NCI-H2196 treated with DMSO at 0.1 percent for 48 hours (cell line): ENCODE data around the gene PLEKHA6.

Source experiments
- DNase-seq: peaks from one replicate; lab custom pipeline; 2025; ENCODE audit not compliant: unreplicated experiment; lab: John Stamatoyannopoulos, UW

The PLEKHA6 gene

DNA sequence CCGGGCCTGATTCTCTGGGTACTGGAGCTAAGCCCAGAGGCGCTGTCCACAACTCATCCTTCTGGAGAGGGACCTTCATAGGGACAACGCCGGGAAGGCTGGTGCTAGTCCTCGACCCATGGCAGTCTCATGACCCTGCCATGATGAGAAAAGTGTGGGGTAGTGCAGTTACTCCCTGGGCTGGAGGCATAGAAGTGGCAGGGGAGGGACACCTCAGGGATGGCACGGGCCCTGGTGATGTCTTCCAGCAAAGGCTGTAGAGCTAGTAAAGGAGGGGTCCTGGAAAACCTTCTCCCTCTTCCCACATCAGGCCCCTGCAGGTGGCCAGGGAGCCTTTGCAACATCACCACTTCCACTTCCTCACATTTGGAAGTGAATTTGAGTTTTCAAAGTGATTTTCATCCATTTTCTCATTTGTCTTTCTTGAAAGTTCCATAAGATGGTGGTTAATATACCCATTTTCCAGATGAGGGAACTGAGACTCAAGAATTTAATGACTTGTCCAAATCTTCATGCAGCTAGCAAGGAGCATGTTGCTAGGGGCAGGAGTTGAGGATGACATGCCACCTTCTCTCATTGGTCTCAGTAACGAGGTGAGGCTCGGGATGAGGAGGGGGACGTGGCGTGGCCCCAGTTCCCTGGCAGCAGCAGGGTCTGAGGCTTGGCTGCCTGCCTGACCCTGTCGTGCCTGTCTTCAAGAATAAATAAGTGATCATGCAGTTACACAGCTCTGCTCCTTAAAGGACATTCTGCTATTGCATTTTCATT, 142.7 kb downstream of the PLEKHA6 start:
- no peak for DNase-seq

GRCh38 chr1:204216236-204216635, 143.5 kb downstream of the PLEKHA6 start:
- no peak for DNase-seq

- no peak for DNase-seq
Observed at GRCh38 chr1:204213668-204214662, 145.8 kb downstream of the PLEKHA6 start, which contains the start of gene GOLT1A. GOLT1A (minus strand) TSS chr1:204213988; CDS start chr1:204213906, 82 bp downstream.

- no peak for DNase-seq
Observed at GRCh38 chr1:204212715-204213114, 147.0 kb downstream of the PLEKHA6 start.

- DNase-seq = no peak
Observed at GRCh38 chr1:204211046-204211445, 148.7 kb downstream of the PLEKHA6 start.

DNA sequence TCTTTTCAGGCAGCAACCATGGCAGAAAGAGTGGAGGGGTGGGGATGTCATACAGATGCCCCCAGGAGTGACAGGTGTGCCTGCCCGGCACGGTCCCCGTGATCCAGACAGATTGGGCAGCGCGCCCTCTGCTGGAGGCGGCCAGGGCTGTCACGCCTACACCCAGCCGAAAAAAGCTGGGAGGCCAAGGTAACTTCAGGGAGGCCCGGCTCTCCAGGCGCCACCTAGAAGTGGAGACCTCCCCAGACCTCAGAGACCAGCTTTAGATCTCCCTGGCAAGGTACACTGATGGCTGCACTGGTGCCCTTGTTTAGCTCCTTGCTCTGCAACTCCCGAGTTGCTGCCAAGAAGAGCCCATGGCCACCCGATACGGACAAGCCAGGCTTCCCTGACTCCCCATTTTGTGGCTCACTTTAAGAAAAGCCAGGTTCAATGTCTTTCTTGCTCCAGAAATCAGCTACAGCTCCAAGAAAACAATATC, 152.6 kb downstream of the PLEKHA6 start:
- DNase-seq = peak; percentile 13

DNA sequence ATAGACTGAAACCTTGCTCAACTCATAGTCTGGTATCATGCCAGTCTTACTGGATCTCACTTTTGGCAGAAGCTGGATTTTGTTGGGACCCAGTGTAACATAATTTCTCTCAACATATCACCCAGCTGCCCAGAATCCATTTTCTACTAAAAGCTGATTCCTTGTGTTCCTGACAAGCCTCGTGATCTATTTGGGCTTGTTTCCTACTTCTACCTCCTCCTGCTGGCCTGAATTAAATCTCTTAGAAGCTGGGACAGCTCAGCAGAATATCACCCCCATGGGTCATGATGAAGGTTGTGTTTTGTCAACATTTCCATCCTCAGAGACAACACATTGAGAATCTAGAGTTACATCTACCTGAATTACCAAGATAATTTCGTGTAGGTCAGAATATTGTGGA, 153.6 kb downstream of the PLEKHA6 start:
- DNase-seq = no peak

GRCh38 chr1:204205486-204205885, 154.2 kb downstream of the PLEKHA6 start:
- DNase-seq = no peak

DNA sequence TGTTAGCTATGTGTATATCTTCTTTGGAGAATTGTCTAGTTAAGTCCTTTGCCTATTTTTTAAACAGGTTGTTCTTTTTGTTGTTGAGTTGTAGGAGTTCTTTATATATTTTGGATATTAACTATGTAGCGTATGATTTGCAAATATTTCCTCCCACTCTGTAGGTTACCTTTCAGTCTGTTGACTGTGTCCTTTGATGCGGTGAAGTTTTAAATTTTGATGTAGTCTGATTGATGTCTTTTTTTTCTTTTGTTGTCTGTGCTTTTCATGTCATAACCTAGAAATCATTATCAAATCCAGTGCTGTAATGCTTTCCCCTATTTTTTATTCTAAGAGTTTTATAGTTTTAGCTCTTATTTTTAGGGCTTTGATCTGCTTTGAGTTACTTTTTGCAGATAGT, 154.8 kb downstream of the PLEKHA6 start:
- no peak for DNase-seq

- no peak for DNase-seq
Observed at GRCh38 chr1:204203206-204203767, 156.4 kb downstream of the PLEKHA6 start.

DNA sequence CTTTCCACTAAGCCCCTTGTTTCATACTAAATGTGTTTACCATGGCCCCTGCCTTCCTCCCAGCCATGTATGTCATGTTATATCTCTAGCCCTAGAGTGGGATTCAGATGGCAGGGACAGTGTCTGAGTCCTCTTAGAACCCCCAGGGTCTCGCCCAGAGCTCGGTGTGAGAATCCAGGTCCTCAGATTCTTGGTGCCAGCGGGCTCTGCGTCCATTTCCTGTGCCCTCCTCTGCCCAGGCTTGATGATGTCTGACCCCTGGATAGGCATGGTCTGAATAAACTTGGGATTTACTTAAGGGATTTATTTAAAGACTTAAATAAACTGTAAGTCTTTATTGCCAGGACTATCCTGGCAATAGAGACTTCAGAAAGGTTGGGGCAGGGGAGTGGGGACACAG, 157.2 kb downstream of the PLEKHA6 start:
- no peak for DNase-seq

DNA sequence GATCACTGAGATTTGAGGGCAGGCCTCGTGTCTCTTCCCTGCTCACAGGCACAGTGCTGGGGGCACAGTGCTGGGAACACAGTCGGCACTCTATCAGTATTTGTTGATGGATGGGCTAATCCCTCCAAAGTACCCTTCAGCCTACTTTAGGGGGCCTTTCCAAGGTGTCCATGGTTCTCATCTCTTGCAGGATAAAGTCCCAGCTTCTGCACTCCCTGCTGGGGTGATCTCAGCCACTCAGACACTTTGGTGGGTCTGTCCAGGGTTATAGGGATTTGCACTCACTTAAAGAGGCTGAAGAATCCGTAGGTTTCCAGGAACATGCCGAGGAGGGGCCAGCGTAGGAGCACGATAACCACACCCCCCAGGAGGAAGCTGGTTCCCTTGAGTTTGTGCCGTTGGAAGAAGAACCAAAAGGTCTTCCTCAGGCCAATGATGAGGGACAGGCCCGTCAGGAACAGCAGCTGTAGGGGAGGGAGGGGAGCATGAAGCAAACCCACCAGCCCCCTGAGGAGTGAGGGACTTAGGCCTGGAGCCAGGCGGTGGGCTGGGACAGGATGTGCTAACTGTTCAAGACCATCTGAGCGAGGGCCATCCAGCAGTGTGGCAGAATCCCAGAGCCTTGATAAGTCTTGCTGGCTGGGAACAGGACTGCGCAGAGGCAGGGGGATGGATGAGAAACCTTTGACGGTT, 158.2 kb downstream of the PLEKHA6 start:
- no peak for DNase-seq

GRCh38 chr1:204199579-204199978, 160.2 kb downstream of the PLEKHA6 start:
- DNase-seq = no peak

DNA sequence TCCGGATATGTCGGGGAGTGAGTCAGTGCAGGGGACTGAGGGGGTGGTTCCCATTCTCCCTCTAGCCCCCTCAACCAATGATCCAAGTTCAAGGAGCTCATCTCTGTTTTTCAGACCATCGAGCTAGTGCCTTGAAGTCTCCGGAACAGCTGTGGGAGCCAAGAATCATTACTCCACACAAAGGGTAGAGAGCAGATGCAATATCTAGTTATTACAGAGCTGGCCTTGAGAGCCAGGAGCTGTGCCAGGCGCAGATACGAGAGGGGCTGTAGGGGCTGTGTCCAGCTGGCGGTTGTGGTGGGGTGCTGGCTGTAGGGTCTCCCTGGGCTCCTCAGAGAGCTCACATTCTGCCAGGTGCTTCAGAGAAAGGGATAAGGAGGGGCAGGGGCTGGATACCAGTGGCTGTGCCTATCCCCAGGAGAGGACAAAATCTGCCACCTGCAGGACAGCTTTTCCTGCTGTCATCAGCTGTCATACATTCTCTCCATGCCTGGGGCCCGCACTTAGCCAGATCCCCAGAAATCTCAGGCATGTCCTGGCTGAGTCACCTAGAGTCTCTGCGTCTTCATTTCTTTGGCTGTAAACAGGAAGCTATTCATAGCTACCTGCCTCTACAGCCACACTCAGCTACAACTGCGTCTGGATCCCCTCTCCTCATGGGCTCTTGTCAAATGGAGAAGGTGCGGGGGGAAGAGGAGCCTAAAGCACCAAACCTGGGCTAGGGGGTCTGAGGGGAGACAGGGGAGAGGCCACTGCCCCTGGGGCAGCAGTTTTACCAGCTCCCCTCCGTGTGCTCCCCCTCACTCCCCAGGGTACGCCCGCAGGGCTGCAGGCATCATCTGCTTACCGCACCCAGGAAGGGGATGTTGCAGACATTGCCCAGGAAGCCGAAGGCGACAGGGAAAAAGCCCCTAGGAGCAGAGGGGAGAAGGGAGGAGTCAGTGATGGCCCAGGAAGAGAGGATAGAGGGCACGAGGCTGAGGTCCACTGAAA, 161.1 kb downstream of the PLEKHA6 start:
- DNase-seq = no peak

- DNase-seq = no peak
Observed at GRCh38 chr1:204197068-204197467, 162.7 kb downstream of the PLEKHA6 start.

GRCh38 chr1:204196068-204196795, 163.5 kb downstream of the PLEKHA6 start, which contains the start of gene KISS1:
KISS1 (minus strand) TSS chr1:204196491; CDS start chr1:204192876, 3,615 bp downstream.
- DNase-seq = no peak

DNA sequence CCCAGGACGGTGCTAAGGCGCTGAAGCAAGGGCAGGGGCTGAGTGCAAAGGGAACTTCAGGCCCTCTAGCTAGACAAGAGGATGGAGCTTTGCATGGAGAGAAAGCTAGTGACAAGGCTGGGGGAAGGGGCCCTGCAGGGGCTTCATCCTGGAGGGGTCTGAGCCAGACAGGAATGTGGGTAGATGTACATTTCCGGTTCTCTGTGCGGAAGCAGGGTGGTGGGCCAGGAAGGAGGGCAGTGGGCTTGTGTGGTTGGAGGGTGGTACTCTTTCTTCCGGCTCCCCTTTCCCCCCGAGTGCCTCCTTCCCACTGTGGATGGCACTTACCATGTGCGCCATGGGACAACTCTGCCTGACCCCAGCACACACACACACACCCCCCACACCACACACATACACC, 165.0 kb downstream of the PLEKHA6 start:
- DNase-seq = no peak

GRCh38 chr1:204194080-204194479, 165.6 kb downstream of the PLEKHA6 start:
- DNase-seq = no peak
